ENCODE measurements around the gene KLHL29.

KLHL29 gene

DNA sequence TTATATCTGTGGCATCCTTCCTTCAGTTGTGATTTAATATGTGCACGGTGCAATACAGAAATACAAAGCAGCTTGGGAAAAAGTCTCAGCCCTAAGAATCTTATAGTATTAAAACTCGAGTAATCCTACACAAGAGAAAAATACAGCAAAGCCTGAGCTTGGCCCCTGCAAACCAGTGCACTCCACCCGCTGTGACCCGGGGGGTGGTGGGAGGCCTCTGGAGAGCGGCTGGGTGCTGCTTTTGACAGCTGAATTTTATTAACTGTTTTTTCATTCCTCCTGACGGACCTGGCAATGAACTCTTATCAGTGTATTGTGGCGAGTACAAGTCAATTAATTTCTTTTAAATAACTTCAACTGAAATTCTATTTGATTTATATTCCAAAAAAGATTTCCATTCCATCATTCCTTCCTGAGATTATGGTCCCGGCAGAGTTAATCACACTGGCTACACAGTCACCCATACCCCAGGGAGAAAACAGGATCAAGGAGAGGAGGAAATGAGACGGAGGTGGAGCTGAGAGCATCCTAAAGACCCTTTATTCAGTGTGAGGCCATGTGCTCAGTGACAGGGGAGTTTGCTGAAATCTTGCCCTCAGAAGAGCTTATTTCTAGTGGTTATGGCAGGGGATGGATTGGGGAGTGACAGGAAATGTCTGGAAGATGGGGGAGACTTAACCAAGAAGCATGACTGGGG, 124.8 kb downstream of the KLHL29 start:
- no peak overlapping the region for H3K27ac Mint-ChIP-seq
- no peaks in the 10 kb centered on the region for H3K36me3 Mint-ChIP-seq (ENCODE audit: low read depth)
- H3K27me3 Mint-ChIP-seq, result peaks cover 8% of the 10 kb centered on the region
- no peaks in the 10 kb centered on the region for H3K9me3 Mint-ChIP-seq
- no peaks in the 10 kb centered on the region for H3K4me1 Mint-ChIP-seq
- ATAC-seq, result no peak
- DNase-seq, result no peak
- H3K4me3 Mint-ChIP-seq, result no peak overlapping the region

DNA sequence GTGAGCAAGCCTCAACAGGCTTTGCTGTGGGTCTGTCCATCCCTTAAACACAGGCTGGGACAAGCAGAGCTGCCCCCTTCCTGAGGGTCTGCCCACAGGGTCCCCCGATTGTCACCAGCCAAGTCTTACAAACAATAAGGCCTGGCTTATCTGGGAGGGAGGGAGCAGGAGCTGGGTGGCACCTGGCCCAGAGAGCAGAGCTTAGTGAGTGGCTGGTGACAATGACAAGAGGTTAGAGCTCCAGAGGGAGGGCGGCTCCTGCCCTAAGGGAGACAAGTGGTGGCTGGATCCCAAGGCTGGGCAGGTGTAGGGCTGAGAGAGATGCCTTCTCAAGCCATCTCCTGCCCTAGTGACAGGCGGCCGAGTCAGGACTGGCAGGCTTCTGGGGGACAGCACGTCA, 125.5 kb downstream of the KLHL29 start:
- H3K4me3 Mint-ChIP-seq, result no peak overlapping the region
- H3K36me3 Mint-ChIP-seq (ENCODE audit: low read depth), result no peaks in the 10 kb centered on the region
- no peaks in the 10 kb centered on the region for H3K4me1 Mint-ChIP-seq
- DNase-seq (no peak), ATAC-seq (no peak)
- H3K27me3 Mint-ChIP-seq, result peaks cover 12% of the 10 kb centered on the region
- no peak overlapping the region for H3K27ac Mint-ChIP-seq
- no peaks in the 10 kb centered on the region for H3K9me3 Mint-ChIP-seq

DNA sequence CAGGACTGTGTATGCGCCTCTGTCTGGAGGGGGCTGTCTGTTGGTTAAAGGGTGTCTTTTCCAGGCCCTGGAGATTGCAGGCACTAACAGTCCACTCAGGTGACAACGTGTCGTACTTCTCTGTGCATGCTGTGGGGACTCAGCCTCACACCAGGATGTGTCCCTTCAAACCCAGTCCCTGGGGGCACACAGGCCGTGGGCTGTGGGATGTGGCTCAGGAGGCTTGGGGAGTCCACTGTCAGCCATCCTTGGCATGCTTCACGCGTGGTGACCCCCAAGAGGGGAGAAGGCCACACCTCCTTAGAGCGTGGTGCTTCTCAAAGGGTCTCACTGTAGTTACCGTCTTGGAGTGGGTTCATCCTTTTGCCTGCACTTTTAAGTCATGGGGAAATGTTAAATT, 127.8 kb downstream of the KLHL29 start:
- no peaks in the 10 kb centered on the region for H3K4me1 Mint-ChIP-seq
- no peaks in the 10 kb centered on the region for H3K9me3 Mint-ChIP-seq
- H3K4me3 Mint-ChIP-seq, result no peak overlapping the region
- H3K27ac Mint-ChIP-seq, result no peak overlapping the region
- H3K36me3 Mint-ChIP-seq (ENCODE audit: low read depth), result no peaks in the 10 kb centered on the region
- DNase-seq, result no peak
- no peak for ATAC-seq
- peaks cover 13% of the 10 kb centered on the region for H3K27me3 Mint-ChIP-seq

DNA sequence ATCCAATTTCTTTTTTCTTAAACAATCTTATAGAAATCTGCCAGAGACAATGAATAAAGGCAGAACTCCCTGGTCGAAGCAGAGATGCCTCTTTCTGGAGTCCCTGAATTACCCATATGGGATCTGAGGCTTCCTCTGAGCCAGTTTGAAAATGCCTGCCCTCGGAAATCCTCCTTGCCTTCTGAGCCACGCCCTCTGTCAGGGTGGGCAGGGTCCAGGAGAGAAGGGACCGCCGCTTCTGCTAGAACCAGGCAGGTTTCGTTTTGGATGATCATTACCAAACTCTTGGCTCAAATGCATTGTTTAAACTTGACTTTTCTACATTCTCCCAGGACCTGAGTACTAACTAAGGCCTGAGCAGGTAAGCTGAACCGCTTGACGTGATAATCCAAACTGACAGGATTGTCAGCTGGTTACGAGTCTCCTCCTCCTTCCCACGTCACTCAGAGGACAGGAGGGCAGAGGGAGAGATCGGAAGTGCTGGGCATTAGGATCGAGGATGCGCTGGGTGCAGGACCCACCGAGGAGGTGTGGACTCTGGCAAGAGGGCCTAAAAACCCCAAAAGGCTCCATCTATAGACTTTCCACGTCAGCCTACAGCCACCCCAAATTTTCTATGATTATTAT, 128.4 kb downstream of the KLHL29 start:
- Mint-ChIP-seq H3K4me3 (no peak overlapping the region), H3K4me1 (no peaks in the 10 kb centered on the region), H3K9me3 (no peaks in the 10 kb centered on the region), H3K27me3 (peaks cover 13% of the 10 kb centered on the region), H3K27ac (no peak overlapping the region), H3K36me3 (ENCODE audit: low read depth) (no peaks in the 10 kb centered on the region)
- DNase-seq, result no peak
- no peak for ATAC-seq

DNA sequence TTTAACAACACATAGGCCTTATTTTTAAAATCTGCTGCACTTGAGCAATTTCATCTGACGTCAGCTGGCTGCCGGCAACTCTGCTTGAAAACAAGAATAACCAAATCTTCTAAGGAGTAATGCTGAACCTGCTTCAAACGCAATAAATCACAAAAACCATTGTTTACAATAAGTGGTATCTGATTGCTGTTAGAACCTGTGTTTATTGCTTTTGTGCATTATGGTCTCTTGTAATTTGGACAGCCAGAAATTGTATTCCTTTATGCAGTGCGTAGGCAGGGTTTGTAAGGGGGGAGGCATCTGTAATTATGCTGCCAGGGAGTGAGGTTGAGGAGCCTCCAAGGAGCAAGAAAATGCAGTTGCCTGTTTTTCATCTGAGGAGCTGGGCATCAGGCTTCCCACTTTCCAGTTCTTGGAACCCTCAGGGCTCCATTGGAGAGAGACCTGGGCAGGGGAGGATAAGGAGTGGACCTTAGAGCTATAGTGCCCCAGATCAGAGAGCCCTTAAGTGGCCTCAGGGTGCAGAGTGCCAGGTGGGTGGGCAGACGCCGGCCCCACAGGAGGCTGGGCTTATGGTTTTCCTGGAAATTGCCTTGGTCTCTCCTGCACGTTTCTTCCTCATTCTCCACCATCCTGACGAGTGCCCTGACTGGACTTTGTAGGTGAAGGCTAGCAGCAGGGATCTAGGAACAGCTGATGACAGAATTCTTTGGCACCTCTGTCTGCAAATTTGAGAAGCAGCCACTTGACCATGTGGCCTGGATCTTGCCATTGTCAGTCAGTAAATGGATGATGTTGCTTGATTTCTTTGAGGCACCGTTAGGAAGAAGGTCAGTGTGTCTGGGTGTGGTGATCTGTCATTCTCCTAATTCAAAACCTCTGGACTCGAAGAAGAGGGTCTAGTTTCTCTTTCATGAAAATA, 129.2 kb downstream of the KLHL29 start:
- no peaks in the 10 kb centered on the region for H3K9me3 Mint-ChIP-seq
- no peak for DNase-seq
- H3K27me3 Mint-ChIP-seq, result peaks cover 13% of the 10 kb centered on the region
- ATAC-seq, result no peak
- no peak overlapping the region for H3K27ac Mint-ChIP-seq
- H3K36me3 Mint-ChIP-seq (ENCODE audit: low read depth), result no peaks in the 10 kb centered on the region
- H3K4me3 Mint-ChIP-seq, result no peak overlapping the region
- no peaks in the 10 kb centered on the region for H3K4me1 Mint-ChIP-seq

DNA sequence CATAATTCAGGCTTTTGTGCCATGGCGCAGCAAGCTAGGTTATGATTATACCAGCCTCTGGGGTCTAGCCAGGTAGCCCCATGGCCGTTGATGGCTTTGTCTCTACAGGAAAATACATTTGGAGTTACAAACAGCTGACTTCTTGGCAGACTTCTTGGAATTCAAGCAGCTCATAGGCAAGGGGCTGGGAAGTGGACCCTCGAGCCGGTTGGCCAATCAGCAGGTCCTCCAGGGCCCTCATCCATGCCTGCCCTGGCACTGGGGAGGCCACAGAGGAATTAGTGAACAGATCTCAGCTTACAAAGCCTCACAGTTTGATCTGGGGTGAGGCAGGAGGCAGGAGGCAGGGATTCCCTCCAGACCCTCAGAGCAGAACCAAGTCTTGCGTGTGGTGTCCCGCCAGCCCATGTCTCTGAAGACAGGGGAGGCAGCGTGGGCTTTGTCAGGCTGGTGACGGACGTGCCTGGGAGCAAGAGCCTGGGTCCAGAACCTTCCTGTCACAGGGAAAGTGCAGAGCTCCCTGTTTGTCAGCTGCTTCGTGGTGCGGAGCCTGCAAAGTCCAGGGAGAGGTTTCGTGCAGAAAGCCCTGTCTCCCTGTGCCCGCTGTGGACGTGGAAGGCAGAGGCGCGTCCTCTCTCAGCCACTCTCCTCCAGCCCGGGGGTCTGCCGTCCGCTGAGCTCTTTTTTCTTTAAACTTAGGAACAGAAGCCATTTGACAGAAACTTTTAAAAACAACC, 131.7 kb downstream of the KLHL29 start:
- no peak for ATAC-seq
- H3K4me1 Mint-ChIP-seq, result no peaks in the 10 kb centered on the region

DNA sequence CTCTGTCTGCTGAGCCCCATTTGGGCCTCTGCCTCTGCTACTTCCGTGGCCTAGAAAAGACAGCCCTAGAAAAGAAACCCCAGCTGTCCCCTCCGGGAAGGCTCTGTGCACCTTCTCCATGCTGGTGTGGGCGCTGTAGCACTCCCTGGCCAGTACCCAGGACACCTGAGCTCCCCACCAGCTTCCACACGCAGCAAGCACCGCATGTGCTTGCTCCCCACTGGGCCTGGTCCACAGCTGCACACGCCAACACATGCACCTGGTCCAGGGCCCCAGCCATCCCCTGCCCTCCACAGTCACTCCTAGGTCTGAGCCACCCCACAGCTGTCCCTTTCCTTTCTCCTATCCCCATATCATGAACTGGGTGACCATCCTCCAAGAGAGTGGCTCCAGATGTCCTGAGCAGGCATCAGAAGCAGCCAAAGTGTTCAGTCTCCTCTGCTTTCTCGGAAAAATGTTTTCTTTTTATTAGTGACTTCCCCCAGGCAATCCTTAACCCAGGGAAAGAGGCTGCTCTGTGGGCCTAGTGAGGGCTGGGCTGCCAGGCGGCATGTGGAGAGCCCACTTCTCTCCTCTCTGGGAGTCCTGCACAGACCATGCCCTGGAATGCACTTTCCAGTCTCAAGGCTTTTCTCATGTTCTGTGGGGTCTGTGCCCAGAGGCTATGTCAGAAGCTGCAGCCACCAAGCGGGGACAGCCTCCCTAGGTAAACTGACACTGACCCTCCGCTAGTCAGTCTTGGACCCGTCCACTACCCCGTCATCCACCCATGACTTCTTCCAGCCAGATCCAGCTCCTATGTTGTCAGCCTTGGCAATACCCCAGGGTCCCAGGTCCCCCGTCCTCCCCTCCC, 133.7 kb downstream of the KLHL29 start:
- Mint-ChIP-seq H3K36me3 (ENCODE audit: low read depth) (no peaks in the 10 kb centered on the region), H3K27ac (no peak overlapping the region), H3K4me3 (no peak overlapping the region), H3K9me3 (no peaks in the 10 kb centered on the region), H3K27me3 (peaks cover 11% of the 10 kb centered on the region), H3K4me1 (no peaks in the 10 kb centered on the region)
- no peak for DNase-seq
- ATAC-seq, result no peak

More for the DNA sequence above, 131.7 kb downstream of the KLHL29 start:
- Mint-ChIP-seq H3K36me3 (ENCODE audit: low read depth) (no peaks in the 10 kb centered on the region), H3K4me3 (no peak overlapping the region), H3K9me3 (no peaks in the 10 kb centered on the region), H3K27me3 (peaks cover 13% of the 10 kb centered on the region), H3K27ac (no peak overlapping the region)
- DNase-seq, result no peak

DNA sequence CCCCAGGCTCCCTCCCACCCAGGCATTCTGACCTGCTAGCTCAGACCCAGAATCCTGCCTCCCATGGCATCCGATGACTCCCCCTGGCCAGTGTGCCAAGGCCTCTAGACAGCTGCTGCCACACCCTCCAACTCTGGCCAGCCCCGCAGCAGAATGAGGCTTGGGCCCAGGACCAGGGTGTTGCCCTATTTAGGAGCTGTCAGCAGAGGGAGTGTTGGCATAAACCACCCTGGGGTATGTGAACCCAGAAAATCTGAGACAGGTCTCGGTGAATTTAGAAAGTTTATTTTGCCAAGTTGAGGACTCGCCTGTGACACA, 134.3 kb downstream of the KLHL29 start:
- Mint-ChIP-seq H3K27ac (no peak overlapping the region), H3K36me3 (ENCODE audit: low read depth) (no peaks in the 10 kb centered on the region), H3K9me3 (no peaks in the 10 kb centered on the region), H3K4me1 (no peaks in the 10 kb centered on the region), H3K27me3 (peaks cover 11% of the 10 kb centered on the region), H3K4me3 (no peak overlapping the region)
- no peak for DNase-seq
- no peak for ATAC-seq

DNA sequence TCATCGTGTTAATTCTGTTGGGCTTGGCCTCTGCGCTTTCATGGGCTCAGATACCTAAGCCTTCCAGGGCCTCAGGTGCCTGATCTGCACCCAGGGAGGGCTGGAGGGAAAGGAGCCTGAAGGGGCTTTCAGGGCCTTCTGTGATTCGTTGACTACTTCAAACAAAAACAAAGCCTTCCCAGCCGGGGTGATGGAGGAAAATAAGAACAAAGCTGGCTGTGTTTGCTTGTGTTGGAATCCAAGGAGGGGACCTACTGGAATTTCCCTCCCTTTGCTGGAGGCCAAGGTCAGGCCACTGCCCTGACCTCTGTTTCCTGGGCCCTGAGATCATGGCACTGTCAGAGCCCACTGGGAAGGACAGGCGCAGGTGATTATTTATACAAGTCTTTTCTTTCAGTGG, 135.3 kb downstream of the KLHL29 start:
- peaks cover 3% of the 10 kb centered on the region for H3K27me3 Mint-ChIP-seq
- H3K36me3 Mint-ChIP-seq (ENCODE audit: low read depth), result no peaks in the 10 kb centered on the region
- no peaks in the 10 kb centered on the region for H3K4me1 Mint-ChIP-seq
- no peak overlapping the region for H3K27ac Mint-ChIP-seq
- no peak for ATAC-seq
- no peak overlapping the region for H3K4me3 Mint-ChIP-seq
- no peak for DNase-seq
- H3K9me3 Mint-ChIP-seq, result no peaks in the 10 kb centered on the region

DNA sequence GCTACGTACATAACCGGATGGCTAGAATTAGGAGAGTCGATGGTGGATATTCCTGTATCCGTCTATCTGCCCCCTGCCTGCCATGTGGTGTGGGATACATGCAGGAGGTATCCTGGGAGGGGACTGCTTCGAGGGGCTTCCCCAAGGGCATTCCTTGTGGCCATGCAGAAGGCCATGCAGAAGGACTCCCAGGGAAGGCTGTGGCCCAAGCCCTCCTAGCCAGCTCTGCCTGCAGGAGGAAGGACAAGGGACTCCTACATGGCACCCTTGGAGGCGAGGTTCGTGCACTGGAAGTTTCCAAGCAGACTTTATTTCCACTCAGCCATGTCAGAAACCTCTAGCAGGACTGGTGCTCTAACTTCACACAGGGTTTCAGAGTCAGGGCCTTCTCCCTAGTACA, 136.1 kb downstream of the KLHL29 start:
- H3K4me1 Mint-ChIP-seq, result peaks cover 4% of the 10 kb centered on the region
- no peaks in the 10 kb centered on the region for H3K9me3 Mint-ChIP-seq
- no peak for DNase-seq
- H3K36me3 Mint-ChIP-seq (ENCODE audit: low read depth), result no peaks in the 10 kb centered on the region
- no peak overlapping the region for H3K4me3 Mint-ChIP-seq
- H3K27ac Mint-ChIP-seq, result no peak overlapping the region
- ATAC-seq, result no peak
- H3K27me3 Mint-ChIP-seq, result no peaks in the 10 kb centered on the region

DNA sequence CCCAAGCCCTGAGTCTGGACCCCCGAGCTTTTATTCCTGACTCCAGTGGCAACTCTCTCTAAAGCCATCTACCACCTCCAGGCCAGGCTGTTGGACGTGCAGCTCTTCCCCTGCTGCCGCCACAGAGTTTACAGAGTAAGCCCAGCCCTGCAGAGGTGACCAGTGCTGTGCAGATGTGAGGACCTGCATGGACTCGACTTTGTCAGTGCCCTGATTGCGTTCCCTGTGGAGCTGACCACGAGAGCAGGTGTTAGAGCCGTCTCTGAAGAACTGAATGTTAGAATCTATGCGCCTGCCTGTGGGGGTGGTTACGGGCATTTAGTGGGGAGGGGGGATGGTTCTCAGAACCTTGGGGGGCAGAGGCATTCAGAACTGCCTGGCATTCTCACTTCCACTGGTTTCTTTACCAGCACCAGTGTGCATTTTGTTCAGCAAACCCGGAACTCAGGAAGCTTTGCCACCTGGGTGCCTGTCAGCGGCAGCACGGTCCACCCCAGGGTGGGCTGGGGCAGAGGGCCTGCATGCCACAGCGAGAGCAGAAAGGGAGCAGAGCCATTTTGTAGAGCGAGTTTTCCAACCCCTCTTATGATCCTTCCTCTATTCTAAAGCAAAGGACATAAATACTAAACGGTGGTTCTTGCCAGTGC, 137.9 kb downstream of the KLHL29 start:
- Mint-ChIP-seq H3K36me3 (ENCODE audit: low read depth) (no peaks in the 10 kb centered on the region), H3K9me3 (no peaks in the 10 kb centered on the region), H3K4me3 (no peak overlapping the region), H3K27ac (no peak overlapping the region), H3K27me3 (no peaks in the 10 kb centered on the region), H3K4me1 (peaks cover 7% of the 10 kb centered on the region)
- DNase-seq (no peak), ATAC-seq (no peak)

DNA sequence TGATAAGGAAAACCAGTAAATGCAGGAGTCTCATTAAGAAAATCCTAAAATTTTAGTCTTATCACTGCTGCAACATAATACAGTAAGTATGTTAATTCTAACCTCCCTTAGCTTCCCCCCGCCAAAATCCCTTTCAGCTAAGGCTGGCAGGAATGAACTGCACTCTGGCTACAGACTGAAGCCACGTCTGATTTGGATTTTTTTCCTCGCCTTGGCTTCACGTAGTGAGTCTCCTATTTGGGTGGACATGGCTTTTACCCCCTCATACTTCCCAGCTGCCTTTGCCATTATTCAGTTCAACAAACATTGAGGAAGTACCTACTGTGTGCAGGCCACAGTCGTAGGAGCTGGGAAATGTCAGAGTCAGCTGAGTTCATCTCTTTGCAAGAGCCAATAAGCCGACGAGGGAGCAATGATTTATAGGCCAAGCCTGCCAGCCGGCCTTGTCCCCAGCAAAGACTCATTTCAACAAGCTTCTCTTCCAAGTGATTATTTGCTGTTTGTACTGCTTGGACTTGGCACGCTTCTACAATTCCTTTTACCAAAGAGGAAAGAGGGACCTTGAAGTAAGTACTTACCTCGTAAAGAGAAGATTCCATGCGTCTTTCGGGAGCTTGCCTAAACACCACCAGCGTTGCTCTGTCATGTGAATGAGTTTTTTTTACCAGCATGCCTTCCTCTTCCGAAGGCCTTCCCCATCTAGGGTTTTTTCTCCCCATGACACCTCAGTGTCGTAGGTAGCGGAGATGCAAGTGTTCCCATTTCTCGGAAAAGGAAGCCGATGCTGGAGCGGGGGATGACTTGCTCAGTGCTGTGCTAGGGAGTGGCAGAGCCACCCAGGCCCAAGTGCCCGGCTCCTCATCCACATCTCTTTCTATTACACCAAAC, 138.6 kb downstream of the KLHL29 start:
- H3K27me3 Mint-ChIP-seq, result no peaks in the 10 kb centered on the region
- no peak overlapping the region for H3K4me3 Mint-ChIP-seq
- no peak overlapping the region for H3K27ac Mint-ChIP-seq
- no peaks in the 10 kb centered on the region for H3K9me3 Mint-ChIP-seq
- peaks cover 7% of the 10 kb centered on the region for H3K4me1 Mint-ChIP-seq
- DNase-seq (no peak), ATAC-seq (no peak)
- H3K36me3 Mint-ChIP-seq (ENCODE audit: low read depth), result no peaks in the 10 kb centered on the region

DNA sequence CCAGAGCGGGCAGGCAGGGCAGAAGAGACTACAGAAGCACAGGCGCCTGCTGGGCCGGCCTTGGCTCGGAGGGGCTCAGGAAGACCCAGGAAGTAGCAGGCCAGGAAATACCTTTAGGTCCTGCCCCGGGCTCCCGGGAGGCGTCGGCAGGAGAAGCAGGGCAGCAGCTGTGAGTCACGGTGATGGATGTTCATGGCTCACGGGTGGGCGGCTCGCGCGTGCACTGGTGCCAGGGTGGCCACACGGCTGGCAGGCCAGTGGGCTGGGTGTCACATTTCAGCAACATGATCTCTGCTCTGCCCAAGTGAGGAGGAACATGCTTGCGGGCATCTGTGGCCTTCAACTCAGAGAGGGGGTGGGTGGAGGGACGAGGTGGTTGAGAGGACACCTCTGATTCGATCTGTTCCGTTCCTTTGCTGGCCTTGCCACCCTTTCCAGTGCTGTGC, 139.3 kb downstream of the KLHL29 start:
- DNase-seq, result no peak
- H3K27ac Mint-ChIP-seq, result no peak overlapping the region
- H3K4me1 Mint-ChIP-seq, result peaks cover 7% of the 10 kb centered on the region
- no peaks in the 10 kb centered on the region for H3K9me3 Mint-ChIP-seq
- H3K4me3 Mint-ChIP-seq, result no peak overlapping the region
- no peak for ATAC-seq
- H3K36me3 Mint-ChIP-seq (ENCODE audit: low read depth), result no peaks in the 10 kb centered on the region
- H3K27me3 Mint-ChIP-seq, result no peaks in the 10 kb centered on the region
